ENCODE data around the gene EFHD2.
"Not testable (repeated sequence)": the region's sequence is repeated elsewhere in the genome, so short reads cannot be mapped to it uniquely, and the experiment has no call there.

Gene EFHD2

DNA sequence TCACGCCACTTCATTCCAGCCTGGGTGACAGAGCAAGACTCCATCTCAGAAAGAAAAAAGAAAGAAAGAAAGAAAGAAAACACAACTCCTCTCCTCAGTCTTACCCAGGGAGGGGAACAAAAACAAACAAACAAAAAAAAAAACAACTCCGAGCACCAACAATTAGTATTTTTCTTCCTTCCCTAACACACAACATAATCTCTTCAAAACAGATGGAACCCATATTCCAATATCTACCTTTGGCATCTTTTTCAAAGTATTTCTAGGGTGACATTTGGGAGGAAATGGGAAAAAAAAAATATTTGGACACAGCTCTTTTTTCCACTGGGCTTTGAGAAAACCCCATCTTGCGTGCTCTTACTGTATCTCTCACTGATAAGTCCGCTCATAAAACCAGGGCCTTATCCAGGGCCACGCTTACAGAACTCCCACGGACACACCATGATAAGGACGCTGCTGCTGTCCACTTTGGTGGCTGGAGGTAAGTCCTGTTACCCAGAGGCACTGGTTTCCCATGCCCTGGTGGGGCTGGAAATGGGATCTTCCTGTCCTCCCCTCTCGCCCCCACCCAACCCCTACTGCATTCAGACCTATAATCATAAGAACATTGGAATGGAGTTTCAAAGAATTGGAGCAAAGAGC lies 46.7 kb downstream of the EFHD2 start, which contains the start of gene CELA2A:
TSS of gene CELA2A (plus strand) at position 420 of the 642 bp plus-strand sequence. CDS start at position 442, 22 bp downstream.
- DNase-seq: no peak

DNA sequence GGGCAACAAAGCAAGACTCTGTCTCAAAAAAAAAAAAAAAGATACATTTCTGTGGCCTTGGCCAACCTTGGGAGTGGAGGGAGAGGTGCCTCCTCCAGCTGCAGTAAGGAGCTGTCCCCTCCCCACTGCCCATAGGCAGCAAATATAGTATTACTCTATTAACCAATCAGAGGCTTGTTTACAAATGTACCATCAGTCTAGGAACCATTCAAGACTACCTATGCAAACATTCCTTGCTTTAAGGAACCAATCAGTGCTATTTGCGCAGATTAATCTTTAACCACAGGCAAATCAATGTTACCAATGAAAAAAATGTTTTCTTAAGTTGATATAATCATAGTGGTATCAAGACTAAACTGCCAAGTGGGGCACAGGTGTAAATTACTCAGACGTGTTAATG lies 47.9 kb downstream of the EFHD2 start:
- DNase-seq: no peak

DNA sequence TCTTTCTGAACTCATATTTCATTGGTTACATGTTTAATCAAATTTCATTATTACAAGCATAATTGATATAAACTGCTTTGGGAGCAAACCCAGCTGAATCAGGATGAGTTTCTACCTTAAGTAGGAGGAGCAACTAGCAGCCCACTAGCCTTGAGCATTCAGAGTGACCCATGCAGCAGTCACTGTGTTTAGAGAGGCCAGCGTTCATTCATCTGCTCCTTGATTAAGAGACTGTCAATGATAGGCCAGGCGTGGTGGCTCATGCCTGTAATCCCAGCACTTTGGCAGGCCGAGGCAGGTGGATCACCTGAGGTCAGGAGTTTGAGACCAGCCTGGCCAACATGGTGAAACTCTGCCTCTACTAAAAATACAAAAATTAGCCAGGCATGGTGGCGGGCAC lies 48.7 kb downstream of the EFHD2 start:
- not testable (repeated sequence) for DNase-seq

DNA sequence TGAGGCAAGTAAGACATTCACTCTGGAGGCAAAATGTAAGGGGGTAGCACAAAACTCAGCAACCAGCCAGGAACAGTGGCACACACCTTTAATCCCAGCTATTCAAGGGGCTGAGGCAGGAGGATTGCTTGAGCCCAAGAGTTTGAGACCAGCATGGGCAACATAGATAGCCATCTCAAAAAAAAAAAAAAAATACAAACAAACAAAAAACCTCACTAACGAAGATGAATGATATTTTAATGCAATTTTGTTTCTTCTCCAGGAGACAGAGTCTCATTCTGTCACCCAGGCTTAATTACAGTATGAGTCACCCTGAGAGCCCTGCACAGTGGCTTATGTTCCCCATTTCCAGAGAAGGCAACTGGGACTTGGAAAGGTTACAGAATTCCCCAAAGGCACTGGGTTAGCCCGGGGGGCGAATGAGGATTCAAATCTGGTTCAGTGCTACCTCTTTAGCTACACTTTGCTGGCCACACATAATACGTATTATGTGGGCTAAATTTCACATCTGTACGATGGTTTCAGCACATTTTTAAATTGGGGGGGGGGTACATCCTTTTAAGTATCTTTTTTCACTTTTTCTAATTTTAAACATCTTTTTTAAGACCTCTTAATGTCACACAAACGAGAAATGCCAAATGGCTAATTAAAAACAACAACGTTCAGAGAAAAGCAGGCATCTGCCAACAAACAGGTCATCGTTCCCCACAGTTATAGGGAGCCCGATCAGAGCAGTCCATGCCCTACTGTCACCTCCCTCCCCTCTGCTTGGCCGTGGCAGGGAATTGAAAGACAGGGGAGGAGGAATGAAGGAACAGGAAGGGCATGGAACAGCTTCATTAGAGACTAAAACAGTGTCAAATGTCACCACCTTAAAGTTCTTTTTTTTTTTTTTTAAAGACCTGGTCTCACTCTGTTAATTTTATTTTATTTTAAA lies 50.4 kb downstream of the EFHD2 start:
- DNase-seq: no peak

DNA sequence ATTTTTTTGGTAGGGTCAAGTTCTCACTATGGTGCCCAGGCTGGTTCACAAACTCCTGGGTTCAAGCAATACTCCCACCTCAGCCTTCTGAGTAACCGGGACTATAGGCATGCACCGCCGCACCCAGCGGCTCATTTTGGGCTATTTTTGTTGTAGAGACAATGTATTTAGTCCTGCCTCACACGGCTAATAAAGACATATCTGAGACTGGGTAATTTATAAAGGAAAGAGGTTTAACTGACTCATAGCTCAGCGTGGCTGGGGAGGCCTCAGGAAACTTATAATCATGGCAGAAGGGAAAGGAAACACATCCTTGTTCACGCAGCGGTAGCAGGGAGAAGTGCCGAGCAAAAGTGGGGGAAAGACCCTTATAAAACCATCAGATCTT lies 51.0 kb downstream of the EFHD2 start:
- DNase-seq: no peak

DNA sequence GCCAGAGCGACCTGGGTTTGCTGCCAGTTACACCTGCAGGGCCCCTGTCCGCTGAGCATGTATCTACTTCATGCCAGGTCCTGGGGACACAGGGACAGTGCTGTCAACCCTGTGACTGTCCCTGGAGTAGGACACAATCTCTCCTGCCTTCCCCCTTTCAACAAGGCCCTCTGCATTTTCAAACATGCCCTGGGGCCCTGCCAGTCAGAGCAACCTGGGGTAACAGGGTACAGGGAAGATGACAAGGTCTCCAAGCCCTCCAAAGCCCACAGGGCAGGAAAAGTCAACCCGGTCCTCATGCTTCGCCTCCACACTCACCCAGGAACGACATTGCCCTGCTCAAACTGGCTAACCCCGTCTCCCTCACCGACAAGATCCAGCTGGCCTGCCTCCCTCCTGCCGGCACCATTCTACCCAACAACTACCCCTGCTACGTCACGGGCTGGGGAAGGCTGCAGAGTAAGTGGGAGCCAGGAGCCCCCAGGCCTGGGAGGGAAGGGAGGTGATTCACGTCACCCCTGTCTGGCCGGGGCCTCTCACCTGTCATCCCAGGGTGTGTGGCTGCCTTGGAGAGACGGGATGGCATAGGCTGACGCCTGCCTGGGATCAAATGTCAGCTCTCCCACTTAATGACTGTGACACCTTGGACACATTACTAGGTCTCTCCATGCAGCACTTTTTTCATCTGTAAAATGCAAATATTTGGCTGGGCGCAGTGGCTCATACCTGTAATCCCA lies 53.5 kb downstream of the EFHD2 start:
- not testable (repeated sequence) for DNase-seq

DNA sequence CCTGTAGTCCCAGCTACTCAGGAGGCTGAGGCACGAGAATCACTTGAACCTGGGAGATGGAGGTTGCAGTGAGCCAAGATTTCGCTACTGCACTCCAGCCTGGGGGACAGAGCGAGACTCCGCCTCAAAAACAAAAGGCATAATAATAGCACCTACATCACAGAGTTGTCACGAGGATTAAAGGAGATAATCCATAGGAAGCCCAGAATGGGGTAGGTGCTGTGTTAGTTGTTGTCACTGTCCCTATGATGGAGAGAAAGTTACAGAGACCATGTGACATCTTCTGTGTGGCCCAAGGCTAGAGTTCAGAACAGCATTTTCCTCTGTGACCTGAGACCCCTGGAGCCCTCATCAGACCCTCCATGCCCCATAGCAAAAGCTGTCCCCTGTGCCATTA lies 54.2 kb downstream of the EFHD2 start:
- DNase-seq: not testable (repeated sequence)

DNA sequence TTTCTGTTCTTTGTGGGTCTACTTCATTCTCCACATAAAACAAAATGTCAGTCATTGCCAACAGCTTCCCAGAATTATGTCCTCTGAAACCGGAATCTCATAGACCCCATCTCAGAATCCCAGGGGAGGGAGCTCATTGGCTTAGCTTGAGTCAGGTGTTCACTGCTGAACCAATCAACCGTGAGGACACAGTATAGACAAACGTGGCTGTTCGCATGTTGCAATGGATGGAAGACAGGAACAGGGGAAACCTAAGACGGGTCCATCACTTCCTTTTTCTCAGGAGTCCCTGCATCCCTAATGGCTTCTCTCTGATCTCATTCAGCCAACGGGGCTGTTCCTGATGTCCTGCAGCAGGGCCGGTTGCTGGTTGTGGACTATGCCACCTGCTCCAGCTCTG lies 56.0 kb downstream of the EFHD2 start:
- no peak for DNase-seq

DNA sequence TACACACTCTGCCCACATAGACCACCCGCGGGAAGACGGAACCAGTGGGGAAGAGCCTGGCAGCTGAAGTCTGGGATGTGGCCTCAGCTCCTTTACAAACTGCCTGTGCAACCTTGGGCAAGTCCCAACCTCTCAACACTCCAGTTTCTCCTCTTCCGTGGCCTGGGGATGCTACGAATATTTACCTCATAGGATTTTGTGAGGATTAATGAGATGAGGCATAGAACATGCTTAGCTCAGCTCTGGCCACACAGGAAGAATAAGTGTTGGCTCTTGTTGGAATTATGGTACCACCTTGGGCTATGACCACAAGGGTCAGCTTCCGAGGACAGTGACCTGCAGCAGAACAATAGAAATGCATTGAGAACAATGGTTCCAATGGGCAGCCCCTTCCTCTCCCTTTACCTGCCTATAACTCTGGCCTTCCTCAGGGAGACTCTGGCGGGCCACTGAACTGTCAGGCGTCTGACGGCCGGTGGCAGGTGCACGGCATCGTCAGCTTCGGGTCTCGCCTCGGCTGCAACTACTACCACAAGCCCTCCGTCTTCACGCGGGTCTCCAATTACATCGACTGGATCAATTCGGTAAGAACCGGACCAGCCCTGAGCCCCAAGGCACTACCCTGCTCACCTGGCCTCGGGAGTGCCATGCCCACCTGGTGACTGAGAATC lies 57.4 kb downstream of the EFHD2 start:
- DNase-seq: not testable (repeated sequence)

DNA sequence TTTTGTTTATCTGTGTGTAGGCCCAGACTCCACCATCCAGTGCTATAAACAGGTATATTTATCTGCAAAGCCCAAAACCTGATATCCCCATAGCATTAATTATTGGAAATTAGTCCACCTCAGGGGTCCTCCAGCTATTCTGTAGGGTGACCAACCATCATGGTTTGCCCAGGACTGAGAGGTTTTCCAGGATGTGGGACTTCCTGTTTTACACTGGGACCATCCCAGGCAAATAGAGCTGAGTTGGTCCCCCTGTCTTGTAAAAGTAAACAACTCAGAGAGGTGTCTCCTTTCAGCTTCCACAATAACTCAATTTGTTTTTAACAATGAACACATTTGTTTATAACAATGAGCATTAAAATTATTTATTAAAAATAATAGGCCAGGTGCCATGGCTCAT lies 58.5 kb downstream of the EFHD2 start:
- no peak for DNase-seq

DNA sequence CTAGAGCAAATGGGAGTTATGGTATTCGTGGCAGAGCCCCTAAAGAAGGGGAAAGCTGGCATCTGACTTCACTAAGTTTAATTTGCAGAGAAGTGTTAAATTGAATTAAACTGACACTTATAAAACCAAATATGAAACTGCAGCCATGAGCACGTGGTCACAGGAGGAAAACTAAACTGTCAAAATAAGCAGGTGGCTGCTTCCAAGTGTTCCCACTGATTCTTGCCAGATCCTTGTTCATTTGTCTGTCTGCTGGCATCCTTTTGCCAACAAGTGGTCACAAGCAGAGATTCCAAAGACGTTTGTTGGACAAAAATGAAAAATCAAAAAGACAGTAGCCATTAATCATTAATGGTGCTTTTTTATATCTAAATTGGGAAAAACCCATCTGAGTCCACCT lies 59.7 kb downstream of the EFHD2 start:
- no peak for DNase-seq

DNA sequence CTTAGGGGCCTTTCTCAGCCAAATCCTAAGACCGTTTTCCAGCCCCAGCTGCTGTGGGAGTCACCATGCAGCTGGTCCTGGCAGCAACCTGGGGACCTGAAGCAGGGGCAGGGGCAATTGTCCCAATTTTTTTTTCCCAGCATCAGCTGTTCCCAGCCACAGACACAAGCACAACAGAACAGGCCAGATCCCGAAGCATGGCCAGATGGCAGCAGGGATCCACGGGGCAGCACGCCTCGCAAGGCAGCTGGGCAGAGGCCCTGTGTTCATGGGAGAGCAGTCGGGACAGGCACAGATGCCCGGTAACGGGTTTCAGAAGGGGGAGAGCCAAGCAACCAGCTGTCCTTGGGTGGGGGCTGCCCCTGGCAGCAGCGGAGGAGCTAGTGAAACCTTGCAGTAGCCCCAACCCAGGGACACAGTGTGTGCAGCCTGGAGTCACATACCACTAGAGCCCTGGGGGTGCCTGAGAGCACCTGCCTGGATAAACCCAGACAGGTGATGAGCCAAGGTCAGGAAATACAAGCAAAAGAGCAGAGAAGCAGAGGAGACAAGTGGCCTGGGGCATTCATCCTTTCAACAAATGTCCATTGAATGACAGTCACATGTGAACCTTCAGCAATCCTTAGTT lies 60.2 kb downstream of the EFHD2 start:
- not testable (repeated sequence) for DNase-seq

DNA sequence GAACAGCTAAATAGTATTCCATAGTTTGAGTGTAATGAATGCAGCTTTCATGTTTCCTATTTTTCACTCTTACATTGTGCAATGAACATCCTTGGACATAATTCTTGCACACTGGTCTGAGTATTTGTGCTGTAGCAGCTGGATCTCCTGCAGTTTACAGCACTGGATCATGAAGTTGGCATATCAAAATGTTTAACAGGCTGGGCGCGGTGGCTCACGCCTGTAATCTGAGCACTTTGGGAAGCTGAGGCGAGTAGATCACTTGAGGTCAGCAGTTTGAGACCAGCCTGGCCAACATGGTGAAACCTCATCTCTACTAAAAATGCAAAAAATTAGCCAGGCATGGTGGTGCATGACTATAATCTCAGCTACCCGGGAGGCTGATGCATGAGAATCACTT lies 61.4 kb downstream of the EFHD2 start:
- DNase-seq: not testable (repeated sequence)

DNA sequence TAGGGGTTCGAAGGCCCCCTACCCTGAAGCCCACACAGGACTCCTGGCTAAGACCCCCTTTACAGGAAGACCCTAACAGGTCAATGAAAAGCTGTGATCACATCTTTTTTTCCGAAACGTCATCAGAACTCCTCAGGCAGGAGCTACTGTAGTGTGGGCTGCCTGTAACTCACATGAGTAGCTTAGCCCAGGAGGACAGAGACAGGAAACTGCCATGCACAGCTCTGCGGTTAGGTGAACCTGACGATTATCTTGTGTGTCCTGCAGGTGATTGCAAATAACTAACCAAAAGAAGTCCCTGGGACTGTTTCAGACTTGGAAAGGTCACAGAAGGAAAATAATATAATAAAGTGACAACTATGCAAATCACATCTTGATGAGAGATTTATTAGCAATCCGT lies 62.0 kb downstream of the EFHD2 start:
- DNase-seq: not testable (repeated sequence)

DNA sequence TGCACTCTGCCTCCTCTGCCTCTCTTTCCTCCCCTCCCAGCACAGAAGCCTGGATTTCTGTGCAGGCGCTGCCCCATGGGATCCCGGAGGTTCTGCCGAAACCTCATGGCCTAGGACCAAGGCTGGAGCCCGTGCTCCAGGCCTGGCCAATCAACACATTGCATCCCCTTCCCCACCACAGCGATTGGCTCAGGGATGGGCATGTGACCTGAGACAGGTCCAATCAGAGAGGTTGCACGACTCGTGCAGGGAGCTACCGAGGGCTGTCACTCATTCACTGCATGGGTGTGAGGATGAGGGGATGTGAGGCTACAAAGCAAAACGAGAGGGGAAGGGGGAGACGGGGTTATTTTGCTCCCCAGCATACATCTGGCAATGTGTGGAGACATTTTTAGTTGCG lies 62.9 kb downstream of the EFHD2 start:
- no peak for DNase-seq

DNA sequence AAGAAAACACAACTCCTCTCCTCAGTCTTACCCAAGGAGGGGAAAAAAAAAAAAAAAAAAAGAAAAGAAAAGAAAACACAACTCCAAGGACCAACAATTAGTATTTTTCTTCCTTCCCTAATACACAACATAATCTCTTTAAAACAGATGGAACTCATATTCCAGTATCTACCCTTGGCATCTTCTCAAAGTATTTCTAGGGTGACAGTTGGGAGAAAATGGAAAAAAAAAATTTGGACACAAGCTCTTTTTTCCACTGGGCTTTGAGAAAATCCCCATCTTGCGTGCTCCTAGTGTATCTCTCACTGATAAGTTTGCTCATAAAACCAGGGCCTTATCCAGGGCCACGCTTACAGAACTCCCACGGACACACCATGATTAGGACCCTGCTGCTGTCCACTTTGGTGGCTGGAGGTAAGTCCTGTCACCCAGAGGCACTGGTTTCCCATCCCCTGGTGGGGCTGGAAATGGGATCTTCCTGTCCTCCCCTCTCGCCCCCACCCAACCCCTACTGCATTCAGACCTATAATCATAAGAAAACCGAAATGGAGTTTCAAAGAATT lies 66.1 kb downstream of the EFHD2 start, which contains the start of gene CELA2B:
TSS of gene CELA2B (plus strand) at position 353 of the 563 bp plus-strand sequence. CDS start at position 375, 22 bp downstream.
- DNase-seq: no peak

DNA sequence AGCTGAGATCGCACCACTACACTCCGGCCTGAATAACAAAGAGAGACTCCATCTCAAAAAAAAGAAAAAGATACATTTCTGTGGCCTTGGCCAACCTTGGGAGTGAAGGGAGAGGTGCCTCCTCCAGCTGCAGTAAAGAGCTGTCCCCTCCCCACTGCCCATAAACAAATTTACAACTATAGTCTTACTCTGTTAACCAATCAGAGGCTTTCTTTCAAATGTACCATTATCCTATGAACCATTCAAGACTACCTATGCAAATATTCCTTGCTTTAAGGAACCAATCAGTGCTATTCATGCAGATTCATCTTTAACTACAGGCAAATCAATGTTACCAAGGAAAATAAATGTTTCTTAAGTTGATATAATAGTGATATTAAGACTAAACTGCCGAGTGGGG lies 67.2 kb downstream of the EFHD2 start:
- no peak for DNase-seq

DNA sequence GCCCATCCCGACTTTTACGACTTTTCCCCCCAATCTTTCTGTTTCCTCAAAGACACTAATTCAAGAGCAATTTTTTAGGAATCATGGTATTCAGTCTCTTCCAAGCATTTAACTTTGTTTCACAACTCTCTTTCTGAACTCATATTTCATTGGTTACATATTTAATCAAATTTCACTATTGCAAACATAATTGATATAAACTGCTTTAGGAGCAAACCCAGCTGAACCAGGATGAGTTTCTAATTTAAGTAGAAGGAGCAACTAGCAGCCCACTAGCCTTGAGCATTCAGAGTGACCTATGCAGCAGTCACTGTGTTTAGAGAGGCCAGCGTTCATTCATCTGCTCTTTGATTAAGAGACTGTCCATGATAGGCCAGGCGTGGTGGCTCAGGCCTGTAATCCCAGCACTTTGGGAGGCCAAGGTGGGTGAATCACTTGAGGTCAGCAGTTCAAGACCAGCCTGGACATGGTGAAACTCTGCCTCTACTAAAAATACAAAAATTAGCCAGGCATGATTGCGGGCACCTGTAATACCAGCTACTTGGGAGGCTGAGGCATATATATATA lies 68.0 kb downstream of the EFHD2 start:
- DNase-seq: no peak
